Osteoblast (primary cell): ENCODE measurements around the gene SNRNP70. TPM values are rescaled to one million over a fixed set of nuclear protein-coding genes. Genes with fewer than 3 reads are reported as not detected.

Experiments used
- DNase-seq: peaks from one replicate; pipeline ENCODE4 v3.0.0; 2011; ENCODE audit warnings: low spot score, mixed read lengths; ENCODE audit not compliant: insufficient read length; ENCODE audit errors: missing footprints
- H2AFZ ChIP-seq: 2 replicates; pipeline ENCODE4 v1.6.0; 2011; ENCODE audit warnings: mild to moderate bottlenecking, low read length
- H3K27ac ChIP-seq: 2 replicates; pipeline ENCODE4 v1.5.1; 2011; ENCODE audit warnings: mild to moderate bottlenecking, low read depth, low read length, moderate library complexity
- H3K27me3 ChIP-seq: 2 replicates; pipeline ENCODE4 v1.6.0; 2012; ENCODE audit warnings: mild to moderate bottlenecking, control low read depth, inconsistent platforms, low read length, moderate library complexity; ENCODE audit not compliant: insufficient read depth
- H3K36me3 ChIP-seq: 2 replicates; pipeline ENCODE4 v1.5.1; 2011; ENCODE audit warnings: mild to moderate bottlenecking, low read length, control low read depth, moderate library complexity; ENCODE audit not compliant: insufficient read depth
- H3K4me1 ChIP-seq: 2 replicates; pipeline ENCODE4 v1.5.1; 2011; ENCODE audit warnings: mild to moderate bottlenecking, low read length, control low read depth, moderate library complexity; ENCODE audit not compliant: insufficient read depth
- H3K4me2 ChIP-seq: 2 replicates; pipeline ENCODE4 v1.6.0; 2011; ENCODE audit warnings: mild to moderate bottlenecking, low read length; ENCODE audit not compliant: insufficient read depth
- H3K4me3 ChIP-seq: fragments of 200-600 bp; sonication (generic); 3 replicates; pipeline ENCODE4 v1.5.1; 2012; ENCODE audit warnings: mild to moderate bottlenecking, low read length, inconsistent platforms; ENCODE audit not compliant: insufficient read depth
- H3K79me2 ChIP-seq: 2 replicates; pipeline ENCODE4 v1.6.0; 2012; ENCODE audit warnings: mild to moderate bottlenecking, low read length, control low read depth, inconsistent platforms; ENCODE audit not compliant: insufficient read depth
- H3K9me3 ChIP-seq: 2 replicates; pipeline ENCODE4 v1.5.1; 2011; ENCODE audit warnings: low read depth, low read length, control low read depth
- H4K20me1 ChIP-seq: 2 replicates; pipeline ENCODE4 v1.6.0; 2012; ENCODE audit warnings: mild to moderate bottlenecking, low read length, control low read depth; ENCODE audit not compliant: insufficient read depth
- CTCF ChIP-seq: IDR thresholded peaks from 2 replicates; pipeline ENCODE4 v1.5.1; 2011; ENCODE audit warnings: mild to moderate bottlenecking, low read depth, low read length, moderate library complexity; ENCODE audit errors: extremely low read depth
- total RNA-seq: library from RNA; depleted of rRNA; stranded (reverse); fragments of >200 nt; gene quantifications from 2 replicates; pipeline ENCODE4 v1.2.3, GENCODE V29; 2012

Gene SNRNP70
- total RNA-seq, 1 donor, result 111 TPM

- TF ChIP-seq CTCF, result no peak
- H2AFZ ChIP-seq, result peak overlapping the region; percentile 2
- peak overlapping the region; percentile 69 for H3K4me3 ChIP-seq
- no peaks in the 10 kb centered on the region for H3K9me3 ChIP-seq
- peaks cover 4% of the 10 kb centered on the region for H3K4me1 ChIP-seq
- H3K27me3 ChIP-seq, result no peaks in the 10 kb centered on the region
- DNase-seq, result peak; percentile 5
- no peak overlapping the region for H3K27ac ChIP-seq
- H3K36me3 ChIP-seq, result no peaks in the 10 kb centered on the region
- H4K20me1 ChIP-seq, result no peaks in the 10 kb centered on the region
- H3K79me2 ChIP-seq, result no peaks in the 10 kb centered on the region
- peak overlapping the region; percentile 88 for H3K4me2 ChIP-seq
These were observed 43.4 kb downstream of the SNRNP70 start for GRCh38 chr19:49128545-49129237.

GRCh38 chr19:49129238-49129583 is 44.0 kb downstream of the SNRNP70 start:
- Histone ChIP-seq H3K9me3 (no peaks in the 10 kb centered on the region), H3K27ac (no peak overlapping the region), H3K4me1 (peaks cover 4% of the 10 kb centered on the region), H3K4me3 (peak overlapping the region; percentile 34), H3K79me2 (no peaks in the 10 kb centered on the region), H2AFZ (no peak overlapping the region), H3K4me2 (peak overlapping the region; percentile 88), H3K36me3 (no peaks in the 10 kb centered on the region), H4K20me1 (no peaks in the 10 kb centered on the region), H3K27me3 (no peaks in the 10 kb centered on the region)
- no peak for TF ChIP-seq CTCF
- peak; percentile 74 for DNase-seq

- peaks cover 4% of the 10 kb centered on the region for H3K4me1 ChIP-seq
- H3K4me3 ChIP-seq, result no peak overlapping the region
- no peak overlapping the region for H2AFZ ChIP-seq
- TF ChIP-seq CTCF, result no peak
- H3K79me2 ChIP-seq, result no peaks in the 10 kb centered on the region
- no peaks in the 10 kb centered on the region for H4K20me1 ChIP-seq
- no peaks in the 10 kb centered on the region for H3K27me3 ChIP-seq
- no peak overlapping the region for H3K4me2 ChIP-seq
- no peaks in the 10 kb centered on the region for H3K36me3 ChIP-seq
- no peaks in the 10 kb centered on the region for H3K9me3 ChIP-seq
- no peak overlapping the region for H3K27ac ChIP-seq
- DNase-seq, result no peak
These were observed 45.1 kb downstream of the SNRNP70 start for GRCh38 chr19:49130325-49130724.

- H2AFZ ChIP-seq, result no peak overlapping the region
- H3K27ac ChIP-seq, result no peak overlapping the region
- H3K4me1 ChIP-seq, result no peaks in the 10 kb centered on the region
- H4K20me1 ChIP-seq, result no peaks in the 10 kb centered on the region
- H3K36me3 ChIP-seq, result no peaks in the 10 kb centered on the region
- no peak overlapping the region for H3K4me3 ChIP-seq
- no peaks in the 10 kb centered on the region for H3K9me3 ChIP-seq
- no peak for TF ChIP-seq CTCF
- H3K4me2 ChIP-seq, result no peak overlapping the region
- H3K79me2 ChIP-seq, result no peaks in the 10 kb centered on the region
- no peaks in the 10 kb centered on the region for H3K27me3 ChIP-seq
- DNase-seq, result peak; percentile 44
These were observed 47.8 kb downstream of the SNRNP70 start for GRCh38 chr19:49132974-49133609.
